H1 (cell line): ENCODE results near the gene TNP2. TPM values are rescaled to one million over a fixed set of nuclear protein-coding genes. Genes with fewer than 3 reads are reported as not detected.

Experiments
- CTCF ChIA-PET: fragments of 300-600 bp; sonication (Branson Sonifier 250); formaldehyde crosslinking; loops from one replicate; lab custom pipeline; 2021; ENCODE audit not compliant: partially characterized antibody; lab: Charles Lee
- POLR2A ChIA-PET: fragments of 300-600 bp; sonication (Branson Sonifier 250); formaldehyde crosslinking; loops from one replicate; lab custom pipeline; 2021; ENCODE audit warnings: inconsistent platforms; ENCODE audit not compliant: partially characterized antibody; lab: Charles Lee
- DNase-seq, 2 experiments: peaks; one replicate each; pipeline versions ENCODE4 v3.0.0 to v3.0.0-alpha.2; 2010 to 2022; ENCODE audit warnings: low spot score in 2 of 2, low read depth in 1 of 2, mixed read lengths in 1 of 2
- FAIRE-seq: peaks from 2 replicates; lab custom pipeline; 2011; peaks lifted over from hg19 to GRCh38; lab: Jason Lieb, UNC
- H2AFZ ChIP-seq: 2 replicates; pipeline ENCODE4 v1.8.1; 2012; ENCODE audit warnings: low read length, inconsistent platforms
- H2AK5ac ChIP-seq: 2 replicates; pipeline ENCODE4 v1.6.1; 2013; ENCODE audit warnings: low read depth, low read length
- H2BK120ac ChIP-seq: replicated peaks from 2 replicates; pipeline ENCODE3; 2013; ENCODE audit warnings: low read depth, low read length, inconsistent platforms
- H2BK12ac ChIP-seq: 2 replicates; pipeline ENCODE4 v1.6.1; 2013; ENCODE audit warnings: low read depth, low read length
- H2BK15ac ChIP-seq: 2 replicates; pipeline ENCODE4 v1.6.1; 2013; ENCODE audit warnings: low read length
- H2BK20ac ChIP-seq: 2 replicates; pipeline ENCODE4 v1.6.1; 2013; ENCODE audit warnings: low read length
- H2BK5ac ChIP-seq: 2 replicates; pipeline ENCODE4 v1.6.1; 2013; ENCODE audit warnings: low read depth, low read length
- H3K14ac ChIP-seq: 2 replicates; pipeline ENCODE4 v1.6.1; 2013; ENCODE audit warnings: inconsistent platforms; ENCODE audit not compliant: insufficient read length
- H3K18ac ChIP-seq: 2 replicates; pipeline ENCODE4 v1.6.1; 2013; ENCODE audit warnings: low read length; ENCODE audit errors: extremely low read depth
- H3K23ac ChIP-seq: 2 replicates; pipeline ENCODE4 v1.6.1; 2013; ENCODE audit warnings: inconsistent platforms; ENCODE audit not compliant: insufficient read length
- H3K23me2 ChIP-seq: 2 replicates; pipeline ENCODE4 v1.6.1; 2013; ENCODE audit warnings: low read depth, low read length
- H3K27ac ChIP-seq: 2 replicates; pipeline ENCODE4 v1.6.1; 2011; ENCODE audit warnings: low read depth, low read length, inconsistent platforms
- H3K27me3 ChIP-seq, 4 experiments: replicated peaks in 1 of 4; 1 replicate in 1 of 4; 2 replicates in 3 of 4; pipeline versions ENCODE4 v1.6.1 to v1.8.1; 2011 to 2013; ENCODE audit warnings: low read length in 3 of 4, mild to moderate bottlenecking in 3 of 4, inconsistent platforms in 2 of 4, mixed read lengths in 2 of 4, moderate library complexity in 1 of 4; ENCODE audit not compliant: control insufficient read depth in 3 of 4, insufficient read depth in 3 of 4; ENCODE audit errors: extremely low read depth in 1 of 4
- H3K36me3 ChIP-seq, 4 experiments: 2 replicates each; pipeline versions ENCODE4 v1.6.1 to v1.8.1; 2011 to 2013; ENCODE audit warnings: mild to moderate bottlenecking in 4 of 4, low read length in 3 of 4, moderate library complexity in 2 of 4, control low read depth in 1 of 4, inconsistent platforms in 1 of 4; ENCODE audit not compliant: insufficient read depth in 4 of 4, control insufficient read depth in 2 of 4
- H3K4ac ChIP-seq: replicated peaks from 2 replicates; pipeline ENCODE3; 2013; ENCODE audit warnings: low read length, low read depth, mixed read lengths, inconsistent platforms; ENCODE audit not compliant: insufficient read length
- H3K4me1 ChIP-seq, 4 experiments: replicated peaks in 1 of 4; 1 replicate in 1 of 4; 2 replicates in 3 of 4; pipeline versions ENCODE4 v1.6.1 to v1.8.1; 2011 to 2013; ENCODE audit warnings: low read length in 3 of 4, inconsistent platforms in 2 of 4, mixed read lengths in 1 of 4; ENCODE audit not compliant: insufficient read depth in 4 of 4, control insufficient read depth in 3 of 4
- H3K4me2 ChIP-seq, 2 experiments: 2 replicates each; pipeline versions ENCODE4 v1.6.1 to v1.8.1; 2011 to 2013; ENCODE audit warnings: low read depth in 2 of 2, low read length in 2 of 2, control low read depth in 1 of 2, inconsistent platforms in 1 of 2, mild to moderate bottlenecking in 1 of 2; ENCODE audit not compliant: insufficient read depth in 1 of 2
- H3K4me3 ChIP-seq, 4 experiments: fragments of 200-600, 300-600 bp in 1 of 4; sonication (generic), shearing (Covaris generic), sonication (Bioruptor Twin) in 1 of 4; 2 replicates each; pipeline versions ENCODE4 v1.5.1 to v1.8.1; 2011 to 2016; ENCODE audit warnings: low read length in 4 of 4, low read depth in 3 of 4, control low read depth in 2 of 4, inconsistent platforms in 2 of 4, mild to moderate bottlenecking in 2 of 4, mixed read lengths in 1 of 4, moderate library complexity in 1 of 4; ENCODE audit not compliant: insufficient read depth in 2 of 4; ENCODE audit errors: extremely low read depth in 1 of 4
- H3K56ac ChIP-seq: replicated peaks from 2 replicates; pipeline ENCODE3; 2013; ENCODE audit warnings: low read depth, mild to moderate bottlenecking, mixed read lengths, low read length, inconsistent platforms; ENCODE audit not compliant: insufficient read length
- H3K79me1 ChIP-seq: 2 replicates; pipeline ENCODE4 v1.6.1; 2013; ENCODE audit warnings: low read depth, low read length, control low read depth
- H3K79me2 ChIP-seq, 2 experiments: 2 replicates each; pipeline versions ENCODE4 v1.6.1 to v1.8.1; 2012 to 2013; ENCODE audit warnings: low read length in 2 of 2, mild to moderate bottlenecking in 2 of 2, inconsistent platforms in 1 of 2; ENCODE audit not compliant: insufficient read depth in 2 of 2, control insufficient read depth in 1 of 2
- H3K9ac ChIP-seq, 4 experiments: replicated peaks in 1 of 4; 1 replicate in 1 of 4; 2 replicates in 3 of 4; pipeline versions ENCODE4 v1.6.1 to v1.8.1; 2011 to 2013; ENCODE audit warnings: low read depth in 3 of 4, low read length in 3 of 4, control low read depth in 2 of 4, mild to moderate bottlenecking in 2 of 4, moderate library complexity in 2 of 4, inconsistent platforms in 1 of 4; ENCODE audit errors: extremely low read depth in 1 of 4
- H3K9me3 ChIP-seq, 2 experiments: 2 replicates each; pipeline versions ENCODE4 v1.6.1 to v1.8.1; 2012 to 2013; ENCODE audit warnings: mild to moderate bottlenecking in 2 of 2, moderate library complexity in 2 of 2, control low read depth in 1 of 2, inconsistent platforms in 1 of 2, low read depth in 1 of 2, low read length in 1 of 2, mixed read lengths in 1 of 2; ENCODE audit not compliant: insufficient read depth in 2 of 2
- H4K20me1 ChIP-seq, 2 experiments: replicated peaks in 1 of 2; 2 replicates each; pipeline versions ENCODE3 to v1.8.1; 2011 to 2013; ENCODE audit warnings: inconsistent platforms in 2 of 2, low read length in 2 of 2, mild to moderate bottlenecking in 1 of 2; ENCODE audit not compliant: insufficient read depth in 2 of 2, control insufficient read depth in 1 of 2
- H4K5ac ChIP-seq: 2 replicates; pipeline ENCODE4 v1.6.1; 2013; ENCODE audit warnings: low read length, low read depth, mixed read lengths, inconsistent platforms; ENCODE audit not compliant: insufficient read length
- H4K8ac ChIP-seq: 2 replicates; pipeline ENCODE4 v1.8.0; 2013; ENCODE audit warnings: mild to moderate bottlenecking, moderate library complexity, low read length, inconsistent platforms; ENCODE audit not compliant: insufficient read depth; ENCODE audit errors: extremely low read depth
- H4K91ac ChIP-seq: replicated peaks from 2 replicates; pipeline ENCODE3; 2013; ENCODE audit warnings: low read length, mixed read lengths, inconsistent platforms; ENCODE audit not compliant: insufficient read length
- CBX5 ChIP-seq: fragments of 300-800, 300-1000 bp; sonication (generic); IDR thresholded peaks from 2 replicates; pipeline ENCODE4 v1.7.1; 2016; ENCODE audit warnings: antibody characterized with exemption, low read length, low read depth
- CTCF ChIP-seq, 3 experiments: IDR thresholded peaks; 1 replicate in 2 of 3; 2 replicates in 1 of 3; pipeline versions ENCODE4 v1.5.1 to v1.6.1; 2011; ENCODE audit warnings: low read length in 3 of 3, mild to moderate bottlenecking in 3 of 3, inconsistent platforms in 2 of 3, low read depth in 1 of 3, moderate library complexity in 1 of 3; ENCODE audit not compliant: insufficient read depth in 1 of 3; ENCODE audit errors: control extremely low read depth in 1 of 3
- KDM5A ChIP-seq: fragments of 200-600 bp; IDR thresholded peaks from 2 replicates; pipeline ENCODE4 v1.7.1; 2012; ENCODE audit warnings: mild to moderate bottlenecking, low read length, inconsistent platforms, mixed read lengths
- MAFK ChIP-seq: IDR thresholded peaks from 2 replicates; pipeline ENCODE4 v1.6.1; 2012; ENCODE audit warnings: low read depth, mild to moderate bottlenecking, improper control_type of control experiment, low read length
- MAX ChIP-seq: IDR thresholded peaks from 2 replicates; pipeline ENCODE4 v1.6.1; 2012; ENCODE audit warnings: inconsistent platforms
- POU5F1 ChIP-seq: IDR thresholded peaks from 2 replicates; pipeline ENCODE4 v1.6.1; 2011; ENCODE audit warnings: low read depth, mild to moderate bottlenecking, low read length, moderate library complexity
- SAP30 ChIP-seq: fragments of 300-600 bp; sonication (generic); IDR thresholded peaks from 2 replicates; pipeline ENCODE4 v1.7.1; 2012; ENCODE audit warnings: low read length, moderate library complexity, mild to moderate bottlenecking, inconsistent platforms; ENCODE audit not compliant: insufficient read depth, insufficient replicate concordance
- SP4 ChIP-seq: IDR thresholded peaks from 2 replicates; pipeline ENCODE4 v1.6.1; 2012; ENCODE audit warnings: low read length, inconsistent platforms
- TAF7 ChIP-seq: optimal IDR thresholded peaks from 2 replicates; pipeline ENCODE3; 2011; ENCODE audit warnings: low read depth, mild to moderate bottlenecking, inconsistent platforms, low read length, moderate library complexity, borderline replicate concordance
- WGBS, 2 experiments: shearing (Covaris generic) in 1 of 2; methylation state at CpG; one replicate each; pipeline versions ENCODE4 v1.1.6 to v1.1.7; 2013 to 2015; ENCODE audit warnings: low lambda C conversion rate in 2 of 2, mixed read lengths in 2 of 2, inconsistent platforms in 1 of 2, low coverage in 1 of 2, missing lambda C conversion rate in 1 of 2; ENCODE audit not compliant: insufficient replicate concordance in 2 of 2, insufficient coverage in 1 of 2, insufficient read length in 1 of 2; ENCODE audit errors: extremely low coverage in 1 of 2, missing lambda C conversion rate in 1 of 2; 5-methylcytosine and 5-hydroxymethylcytosine counted together
- polyA plus RNA-seq, 7 experiments: library from polyadenylated mRNA; depleted of rRNA in 3 of 7; stranded (reverse) in 5 of 7; unstranded in 2 of 7; fragments of >200 nt in 5 of 7; fragments of 200-250 nt in 2 of 7; gene quantifications; 1 replicate in 5 of 7; 2 replicates in 1 of 7; 4 replicates in 1 of 7; pipeline versions ENCODE4 v1.2.1 to v1.2.3, GENCODE V29; 2011 to 2013; ENCODE audit warnings: missing spikeins in 2 of 7, mixed read lengths in 2 of 7
- total RNA-seq: library from RNA; stranded (reverse); fragmentation: NEBNext Ultra II Directional; extraction: Animal tissue kit (Norgen Biotek cat#: 25700); gene quantifications from 2 replicates; pipeline ENCODE4 v1.2.1, GENCODE V29; 2021

Gene TNP2
- total and polyA plus RNA-seq, 2 of the 8 experiments (the other 6 are each of a cell fraction or from before 2014, with no cell fraction given): not detected

GRCh38 chr16:11303405-11304138 is 34.4 kb upstream of the TNP2 start:
- Histone ChIP-seq H3K18ac (no peak overlapping the region; the same call in 1 of the 2 replicates), H4K91ac (no peak overlapping the region), H2BK20ac (no peak overlapping the region), H3K36me3 (no peaks in the 10 kb centered on the region), H2AK5ac (no peak overlapping the region), H3K23ac (no peak overlapping the region), H3K4me1 (peaks cover 0 to 6% (median 1%) of the 10 kb centered on the region in 4 experiments; a peak in 3 of 7 replicates), H3K4me3 (no peak overlapping the region), H4K5ac (no peak overlapping the region), H2AFZ (no peak overlapping the region), H3K14ac (no peak overlapping the region), H4K8ac (peak overlapping the region; percentile 45; the same call in 1 of the 2 replicates), H3K9ac (no peak overlapping the region), H2BK5ac (0 out of 2 replicates have a peak overlapping the region, but pooled peaks have one; percentile 1), H3K4ac (no peak overlapping the region), H3K9me3 (no peaks in the 10 kb centered on the region), H3K79me1 (no peaks in the 10 kb centered on the region), H3K27me3 (no peaks in the 10 kb centered on the region), H3K23me2 (no peaks in the 10 kb centered on the region), H3K4me2 (no peak overlapping the region), H3K27ac (no peak overlapping the region), H2BK12ac (peak overlapping the region; percentile 60; the same call in 1 of the 2 replicates), H4K20me1 (no peaks in the 10 kb centered on the region), H2BK15ac (0 out of 2 replicates have a peak overlapping the region, but pooled peaks have one; percentile 4), H3K79me2 (no peaks in the 10 kb centered on the region), H3K56ac (no peak overlapping the region), H2BK120ac (no peak overlapping the region)
- WGBS, 2 experiments: 93% methylated on average over 17 of the region's 18 CpGs; no CpG with 5 or more reads in 1 of the 2 experiments
- FAIRE-seq: no peak
- DNase-seq: no peak
- POLR2A ChIA-PET: interaction anchor here (1.1 to 3.4 kb wide), 4 partner anchors 12 to 48 kb away, joined by 3 to 12 read pairs (median 5); partner anchors contain the start of gene SOCS1
- CTCF ChIA-PET: interaction anchor here (0.6 to 1.1 kb wide), 5 partner anchors 10 to 526 kb away, joined by 3 to 5 read pairs (median 3); no protein-coding TSS in a partner anchor
- TF ChIP-seq CBX5 (no peak), POU5F1 (no peak), SAP30 (no peak), TAF7 (no peak), MAX (no peak), MAFK (no peak), SP4 (no peak), CTCF (IDR thresholded peaks at IDR 0.05; ENCODE audit: control extremely low read depth in 1 of 3, insufficient read depth in 1 of 3, low read depth in 1 of 3, low read length in 3 of 3) (no peak), KDM5A (no peak)
